ENCODE data around the gene TMEM123.

TMEM123 gene

GRCh38 chr11:102386136-102386734, 66.3 kb downstream of the TMEM123 start:
- no peak for DNase-seq (ENCODE audit: low read depth, low spot score)
- no peaks in the 10 kb centered on the region for H3K4me1 ChIP-seq (ENCODE audit: insufficient read depth, insufficient read length)
- H3K27me3 ChIP-seq (ENCODE audit: insufficient read depth, insufficient read length): no peaks in the 10 kb centered on the region
- H3K9me3 ChIP-seq (ENCODE audit: insufficient read depth, low read length): no peaks in the 10 kb centered on the region
- TF ChIP-seq YY1 (IDR thresholded peaks at IDR 0.05; ENCODE audit: insufficient read depth, insufficient read length) (no peak), SUZ12 (IDR thresholded peaks at IDR 0.05; ENCODE audit: extremely low read depth, insufficient read depth, insufficient read length) (no peak), ZNF274 (IDR thresholded peaks at IDR 0.05; ENCODE audit: low read depth, low read length) (no peak)
- H3K4me3 ChIP-seq (ENCODE audit: insufficient read length, low read depth): no peak overlapping the region
- H3K9ac ChIP-seq (ENCODE audit: insufficient read length, low read depth): no peak overlapping the region
- H3K36me3 ChIP-seq (ENCODE audit: insufficient read depth, insufficient read length, low read length): peaks cover 34% of the 10 kb centered on the region

- no peak for DNase-seq (ENCODE audit: low read depth, low spot score)
- Histone ChIP-seq H3K4me1 (ENCODE audit: insufficient read depth, insufficient read length) (no peaks in the 10 kb centered on the region), H3K27me3 (ENCODE audit: insufficient read depth, insufficient read length) (no peaks in the 10 kb centered on the region), H3K36me3 (ENCODE audit: insufficient read depth, insufficient read length, low read length) (peaks cover 33% of the 10 kb centered on the region), H3K9ac (ENCODE audit: insufficient read length, low read depth) (no peak overlapping the region), H3K4me3 (ENCODE audit: insufficient read length, low read depth) (no peak overlapping the region), H3K9me3 (ENCODE audit: insufficient read depth, low read length) (no peaks in the 10 kb centered on the region)
- no peak for TF ChIP-seq YY1 (IDR thresholded peaks at IDR 0.05; ENCODE audit: insufficient read depth, insufficient read length)
- no peak for TF ChIP-seq ZNF274 (IDR thresholded peaks at IDR 0.05; ENCODE audit: low read depth, low read length)
- TF ChIP-seq SUZ12 (IDR thresholded peaks at IDR 0.05; ENCODE audit: extremely low read depth, insufficient read depth, insufficient read length): no peak
These were observed 67.2 kb downstream of the TMEM123 start for GRCh38 chr11:102385085-102386007.

- peaks cover 40% of the 10 kb centered on the region for H3K36me3 ChIP-seq (ENCODE audit: insufficient read depth, insufficient read length, low read length)
- no peaks in the 10 kb centered on the region for H3K9me3 ChIP-seq (ENCODE audit: insufficient read depth, low read length)
- H3K9ac ChIP-seq (ENCODE audit: insufficient read length, low read depth): no peak overlapping the region
- H3K4me1 ChIP-seq (ENCODE audit: insufficient read depth, insufficient read length): no peaks in the 10 kb centered on the region
- TF ChIP-seq YY1 (IDR thresholded peaks at IDR 0.05; ENCODE audit: insufficient read depth, insufficient read length): no peak
- no peak for TF ChIP-seq SUZ12 (IDR thresholded peaks at IDR 0.05; ENCODE audit: extremely low read depth, insufficient read depth, insufficient read length)
- TF ChIP-seq ZNF274 (IDR thresholded peaks at IDR 0.05; ENCODE audit: low read depth, low read length): no peak
- DNase-seq (ENCODE audit: low read depth, low spot score): no peak
- no peaks in the 10 kb centered on the region for H3K27me3 ChIP-seq (ENCODE audit: insufficient read depth, insufficient read length)
- H3K4me3 ChIP-seq (ENCODE audit: insufficient read length, low read depth): no peak overlapping the region
These were observed 68.0 kb downstream of the TMEM123 start for GRCh38 chr11:102384419-102385079.

- DNase-seq (ENCODE audit: low read depth, low spot score): no peak
- no peak overlapping the region for H3K9ac ChIP-seq (ENCODE audit: insufficient read length, low read depth)
- H3K36me3 ChIP-seq (ENCODE audit: insufficient read depth, insufficient read length, low read length): peaks cover 47% of the 10 kb centered on the region
- H3K9me3 ChIP-seq (ENCODE audit: insufficient read depth, low read length): no peaks in the 10 kb centered on the region
- TF ChIP-seq YY1 (IDR thresholded peaks at IDR 0.05; ENCODE audit: insufficient read depth, insufficient read length) (no peak), ZNF274 (IDR thresholded peaks at IDR 0.05; ENCODE audit: low read depth, low read length) (no peak), SUZ12 (IDR thresholded peaks at IDR 0.05; ENCODE audit: extremely low read depth, insufficient read depth, insufficient read length) (no peak)
- no peaks in the 10 kb centered on the region for H3K27me3 ChIP-seq (ENCODE audit: insufficient read depth, insufficient read length)
- H3K4me3 ChIP-seq (ENCODE audit: insufficient read length, low read depth): no peak overlapping the region
- H3K4me1 ChIP-seq (ENCODE audit: insufficient read depth, insufficient read length): no peaks in the 10 kb centered on the region
These were observed 68.7 kb downstream of the TMEM123 start for GRCh38 chr11:102383839-102384238.

- TF ChIP-seq ZNF274 (IDR thresholded peaks at IDR 0.05; ENCODE audit: low read depth, low read length) (no peak), SUZ12 (IDR thresholded peaks at IDR 0.05; ENCODE audit: extremely low read depth, insufficient read depth, insufficient read length) (no peak), YY1 (IDR thresholded peaks at IDR 0.05; ENCODE audit: insufficient read depth, insufficient read length) (no peak)
- peaks cover 54% of the 10 kb centered on the region for H3K36me3 ChIP-seq (ENCODE audit: insufficient read depth, insufficient read length, low read length)
These were observed 70.2 kb downstream of the TMEM123 start for GRCh38 chr11:102382384-102382783.

GRCh38 chr11:102378818-102379217, 73.7 kb downstream of the TMEM123 start:
- H3K27me3 ChIP-seq (ENCODE audit: insufficient read depth, insufficient read length): no peaks in the 10 kb centered on the region
- no peaks in the 10 kb centered on the region for H3K9me3 ChIP-seq (ENCODE audit: insufficient read depth, low read length)
- TF ChIP-seq ZNF274 (IDR thresholded peaks at IDR 0.05; ENCODE audit: low read depth, low read length) (no peak), YY1 (IDR thresholded peaks at IDR 0.05; ENCODE audit: insufficient read depth, insufficient read length) (no peak), SUZ12 (IDR thresholded peaks at IDR 0.05; ENCODE audit: extremely low read depth, insufficient read depth, insufficient read length) (no peak)
- H3K4me3 ChIP-seq (ENCODE audit: insufficient read length, low read depth): no peak overlapping the region
- H3K9ac ChIP-seq (ENCODE audit: insufficient read length, low read depth): no peak overlapping the region
- DNase-seq (ENCODE audit: low read depth, low spot score): no peak
- H3K4me1 ChIP-seq (ENCODE audit: insufficient read depth, insufficient read length): peaks cover 3% of the 10 kb centered on the region
- H3K36me3 ChIP-seq (ENCODE audit: insufficient read depth, insufficient read length, low read length): peaks cover 44% of the 10 kb centered on the region

More at GRCh38 chr11:102382384-102382783, 70.2 kb downstream of the TMEM123 start:
- DNase-seq (ENCODE audit: low read depth, low spot score): no peak
- H3K4me3 ChIP-seq (ENCODE audit: insufficient read length, low read depth): no peak overlapping the region
- no peaks in the 10 kb centered on the region for H3K27me3 ChIP-seq (ENCODE audit: insufficient read depth, insufficient read length)
- no peaks in the 10 kb centered on the region for H3K9me3 ChIP-seq (ENCODE audit: insufficient read depth, low read length)
- no peaks in the 10 kb centered on the region for H3K4me1 ChIP-seq (ENCODE audit: insufficient read depth, insufficient read length)
- no peak overlapping the region for H3K9ac ChIP-seq (ENCODE audit: insufficient read length, low read depth)

- peaks cover 44% of the 10 kb centered on the region for H3K36me3 ChIP-seq (ENCODE audit: insufficient read depth, insufficient read length, low read length)
- no peak for DNase-seq (ENCODE audit: low read depth, low spot score)
- TF ChIP-seq SUZ12 (IDR thresholded peaks at IDR 0.05; ENCODE audit: extremely low read depth, insufficient read depth, insufficient read length) (no peak), ZNF274 (IDR thresholded peaks at IDR 0.05; ENCODE audit: low read depth, low read length) (no peak), YY1 (IDR thresholded peaks at IDR 0.05; ENCODE audit: insufficient read depth, insufficient read length) (no peak)
These were observed 74.7 kb downstream of the TMEM123 start for GRCh38 chr11:102377891-102378290.

More at GRCh38 chr11:102377891-102378290, 74.7 kb downstream of the TMEM123 start:
- Histone ChIP-seq H3K4me1 (ENCODE audit: insufficient read depth, insufficient read length) (peaks cover 3% of the 10 kb centered on the region), H3K27me3 (ENCODE audit: insufficient read depth, insufficient read length) (no peaks in the 10 kb centered on the region), H3K9me3 (ENCODE audit: insufficient read depth, low read length) (no peaks in the 10 kb centered on the region), H3K4me3 (ENCODE audit: insufficient read length, low read depth) (no peak overlapping the region), H3K9ac (ENCODE audit: insufficient read length, low read depth) (no peak overlapping the region)

Data from NT2/D1 (cell line).